Raji (cell line): ENCODE data around the gene AMOTL1.

ENCODE experiments used
- POLR2A ChIP-seq: IDR thresholded peaks from 2 replicates; pipeline ENCODE4 v1.6.1; 2011; ENCODE audit warnings: low read depth, low read length, control low read depth; ENCODE audit not compliant: insufficient read depth

The AMOTL1 gene

GRCh38 chr11:94776351-94777321 lies 8.5 kb downstream of the AMOTL1 start:
- no peak for TF ChIP-seq POLR2A

GRCh38 chr11:94780432-94780831 lies 12.3 kb downstream of the AMOTL1 start:
- no peak for TF ChIP-seq POLR2A

DNA sequence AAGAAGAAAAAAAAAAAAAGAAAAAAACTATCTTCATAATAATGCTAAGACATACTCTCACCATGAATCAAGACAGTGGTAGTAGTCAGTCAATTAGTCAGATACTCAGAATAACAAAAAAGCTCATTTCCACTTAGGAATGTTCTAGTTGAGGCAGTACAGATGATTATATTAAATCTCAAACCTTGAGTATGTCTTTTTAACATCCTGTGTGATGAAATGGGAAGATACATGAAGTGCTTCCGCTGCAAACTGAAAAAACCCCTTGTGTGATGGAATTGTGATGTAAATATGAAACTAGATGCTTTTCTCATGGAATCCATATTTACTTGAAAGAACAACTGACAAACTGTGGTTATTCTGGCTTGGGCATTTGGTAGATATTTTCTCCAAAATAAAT lies 13.7 kb downstream of the AMOTL1 start:
- TF ChIP-seq POLR2A = no peak

DNA sequence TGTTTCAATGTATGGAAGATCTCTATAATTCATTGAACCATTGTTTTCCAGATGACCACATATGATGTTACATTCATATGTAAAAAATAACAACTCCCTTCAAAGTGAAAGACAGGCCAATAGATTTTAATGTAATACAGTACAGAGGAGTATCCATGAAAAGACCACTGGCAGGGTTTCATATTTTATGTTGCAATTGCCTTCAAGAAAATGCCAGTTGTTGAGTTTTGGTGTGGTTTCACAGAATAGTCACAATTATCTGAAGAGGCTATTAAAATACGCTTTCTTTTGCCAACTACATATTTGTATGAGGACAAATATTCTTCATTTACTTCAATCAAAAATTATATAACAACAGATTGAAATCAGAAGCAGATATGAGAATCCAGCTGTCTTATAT lies 14.3 kb downstream of the AMOTL1 start:
- no peak for TF ChIP-seq POLR2A

- no peak for TF ChIP-seq POLR2A
These were observed 16.7 kb downstream of the AMOTL1 start for GRCh38 chr11:94784884-94785283.

GRCh38 chr11:94785509-94785908 lies 17.4 kb downstream of the AMOTL1 start:
- no peak for TF ChIP-seq POLR2A

DNA sequence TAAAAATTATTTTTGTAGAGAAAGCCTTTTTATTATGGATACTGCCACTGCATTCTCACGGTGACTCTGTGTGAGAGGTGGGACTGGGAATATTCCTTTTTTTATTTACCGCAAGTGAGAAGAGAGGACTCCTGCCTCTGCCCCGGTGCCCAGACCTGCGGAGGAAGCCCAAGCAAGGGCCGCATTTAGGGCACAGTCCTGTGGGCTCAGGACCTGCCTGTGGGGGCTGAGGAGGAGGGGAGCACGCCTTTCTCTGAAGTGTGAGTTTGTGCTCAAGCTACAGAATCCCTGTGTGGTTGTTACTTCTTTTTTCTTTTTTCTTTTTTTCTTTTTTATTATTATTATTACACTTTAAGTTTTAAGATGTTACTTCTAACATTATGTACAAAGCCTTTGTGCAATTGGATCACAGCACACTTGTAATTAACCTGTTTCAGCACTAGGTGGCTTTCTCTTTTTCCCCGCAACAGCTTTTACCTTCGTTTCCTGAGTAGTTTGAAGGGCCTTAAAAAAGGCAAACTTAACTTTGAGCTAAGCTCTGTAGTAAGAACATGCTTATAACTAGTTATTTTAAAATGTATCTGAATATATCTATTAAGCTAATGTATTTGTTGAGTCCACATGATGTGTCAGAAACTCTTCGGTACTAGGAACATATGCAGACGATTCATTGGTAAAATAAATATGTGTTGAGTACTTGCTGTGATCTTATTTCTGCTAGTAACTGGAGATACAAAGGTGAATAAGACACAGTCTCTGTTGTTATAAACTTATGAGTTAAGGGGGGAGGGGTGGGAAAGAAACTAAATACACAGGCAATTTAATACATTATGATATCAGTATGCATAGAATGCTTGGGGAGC lies 18.3 kb downstream of the AMOTL1 start:
- TF ChIP-seq POLR2A = no peak

GRCh38 chr11:94787801-94788200 lies 19.6 kb downstream of the AMOTL1 start:
- no peak for TF ChIP-seq POLR2A

DNA sequence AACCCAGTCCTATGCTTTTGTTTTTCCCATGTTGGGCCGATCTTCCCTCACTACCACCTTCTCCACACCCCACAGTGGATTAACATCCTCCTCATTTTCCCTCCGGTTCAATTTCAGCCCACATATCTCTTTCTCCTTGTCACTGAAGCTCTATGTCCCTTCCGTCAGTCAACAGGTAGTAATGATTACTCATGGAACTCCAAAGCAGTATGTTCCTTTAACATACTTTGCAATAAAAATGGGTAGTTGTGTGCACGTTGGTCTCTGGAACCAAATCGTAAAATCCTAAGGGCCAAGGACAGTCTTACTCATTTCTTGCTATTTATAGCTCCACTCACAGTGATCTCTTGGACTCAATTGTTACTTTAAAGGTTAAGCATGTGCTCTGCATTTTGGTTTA lies 20.2 kb downstream of the AMOTL1 start:
- no peak for TF ChIP-seq POLR2A

- no peak for TF ChIP-seq POLR2A
These were observed 22.0 kb downstream of the AMOTL1 start for GRCh38 chr11:94790197-94790596.

- TF ChIP-seq POLR2A = no peak
These were observed 22.6 kb downstream of the AMOTL1 start for GRCh38 chr11:94790661-94791180.

DNA sequence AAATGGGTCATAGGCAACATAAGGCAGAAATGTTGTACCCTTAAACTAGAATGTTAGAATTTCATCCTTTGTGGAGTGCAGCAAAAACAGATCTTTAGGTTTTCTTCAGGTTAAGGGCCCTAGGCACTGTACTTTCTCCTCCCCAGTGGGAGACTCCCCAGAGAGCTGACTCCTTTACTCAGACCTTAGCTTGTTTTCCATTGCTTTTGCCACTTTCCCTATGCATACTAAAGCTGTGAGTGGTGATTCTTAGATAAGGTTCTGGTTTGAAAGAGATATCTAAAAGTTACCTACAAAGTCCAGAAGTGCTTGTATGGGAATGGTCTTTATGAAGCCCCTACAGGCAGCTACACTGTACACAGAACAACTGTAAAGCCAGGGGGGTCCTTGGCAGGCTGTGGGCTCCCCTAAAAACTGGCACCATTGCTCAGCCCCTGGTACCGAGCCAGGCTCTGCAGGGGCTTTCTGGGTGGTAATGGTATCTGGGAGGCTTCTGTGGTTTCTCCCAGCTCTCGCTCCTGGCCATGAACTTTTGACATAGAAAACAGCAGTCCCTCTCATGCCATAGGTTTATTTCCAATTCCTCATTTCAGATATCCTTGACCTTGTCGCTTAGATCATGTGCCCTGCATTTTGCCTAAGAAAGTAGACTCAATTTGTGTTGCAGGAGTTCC lies 23.2 kb downstream of the AMOTL1 start:
- no peak for TF ChIP-seq POLR2A

DNA sequence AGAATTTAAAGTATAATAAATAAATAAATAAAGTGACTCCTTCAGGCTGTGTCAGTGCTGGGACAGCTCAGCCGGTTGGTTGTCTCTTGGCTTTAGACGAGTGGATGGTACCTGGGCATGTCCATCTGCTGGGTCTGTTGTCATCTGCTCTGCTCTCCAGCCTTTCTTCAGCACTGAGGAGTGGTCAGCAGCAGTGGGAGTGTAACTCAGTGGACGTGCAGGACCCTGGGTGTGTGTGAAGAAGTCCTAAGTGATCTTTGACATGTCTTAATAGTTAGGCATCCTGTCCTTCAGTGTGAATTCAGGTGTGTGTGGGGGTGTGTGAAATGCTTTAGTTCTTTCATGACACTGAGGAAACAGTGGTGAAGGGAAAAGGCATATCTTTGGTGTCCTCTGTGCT lies 24.3 kb downstream of the AMOTL1 start:
- no peak for TF ChIP-seq POLR2A

DNA sequence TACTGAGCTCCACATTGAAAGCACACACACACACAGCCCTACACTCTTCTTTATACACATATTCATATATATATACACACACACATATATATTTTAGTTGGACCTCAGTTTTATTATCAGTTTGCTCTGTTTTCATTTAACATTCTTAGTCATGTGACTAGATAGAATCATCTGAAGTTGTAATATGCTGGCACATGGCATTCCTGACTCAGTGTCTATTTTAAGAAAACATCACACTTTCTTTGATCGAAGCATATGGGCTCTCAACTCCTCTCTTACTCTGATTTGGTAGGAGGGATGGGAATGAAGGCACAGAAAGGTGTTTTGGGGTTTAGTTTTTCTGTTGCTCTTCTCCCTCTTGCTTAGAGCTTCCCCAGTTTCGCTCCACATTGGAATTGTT lies 24.8 kb downstream of the AMOTL1 start:
- TF ChIP-seq POLR2A = no peak

- no peak for TF ChIP-seq POLR2A
These were observed 25.7 kb downstream of the AMOTL1 start for GRCh38 chr11:94793822-94794221.
